HEK293 (cell line): Measurements from ENCODE around the gene ABCA7.

Source experiments
- CTCF ChIA-PET: fragments of 350-600 bp; formaldehyde crosslinking; extraction: SDS; loops from one replicate; lab custom pipeline; 2021; ENCODE audit warnings: antibody characterized with exemption; lab: Yijun Ruan, JAX
- POLR2A ChIA-PET: fragments of 300-600 bp; formaldehyde crosslinking; extraction: SDS; loops from one replicate; lab custom pipeline; 2020; ENCODE audit warnings: antibody characterized with exemption, inconsistent platforms; lab: Yijun Ruan, JAX
- H3K27ac ChIP-seq: fragments of 200-500 bp; sonication (Bioruptor generic); 2 replicates; pipeline ENCODE4 v1.5.1; 2014; ENCODE audit warnings: low read depth, low read length, control low read depth, inconsistent platforms; ENCODE audit errors: extremely low read depth
- H3K36me3 ChIP-seq, 2 experiments: fragments of 200-500 bp in 1 of 2; sonication (Bioruptor generic) in 1 of 2; 1 replicate in 1 of 2; 2 replicates in 1 of 2; pipeline ENCODE4 v1.5.1; 2014 to 2017; ENCODE audit warnings: inconsistent platforms in 2 of 2, low read length in 2 of 2; ENCODE audit not compliant: control insufficient read depth in 2 of 2, insufficient read depth in 1 of 2
- H3K4me1 ChIP-seq: fragments of 200-500 bp; sonication (Bioruptor generic); 2 replicates; pipeline ENCODE4 v1.5.1; 2014; ENCODE audit warnings: mild to moderate bottlenecking, low read length, inconsistent platforms; ENCODE audit not compliant: control insufficient read depth, insufficient read depth
- H3K4me3 ChIP-seq: 2 replicates; pipeline ENCODE4 v1.5.1; 2011; ENCODE audit warnings: low read depth, mild to moderate bottlenecking, control low read depth, low read length, moderate library complexity
- H3K9me3 ChIP-seq: fragments of 200-500 bp; sonication (Bioruptor generic); 2 replicates; pipeline ENCODE4 v1.5.1; 2014; ENCODE audit warnings: low read depth, low read length, inconsistent platforms; ENCODE audit not compliant: control insufficient read depth, insufficient read depth
- GLIS2 ChIP-seq: fragments of 450-650 bp; formaldehyde crosslinking; IDR thresholded peaks from 2 replicates; pipeline ENCODE4 v1.5.1; 2016; ENCODE audit warnings: missing biosample characterization, missing genetic modification characterization
- IKZF3 ChIP-seq: fragments of 450-650 bp; IDR thresholded peaks from 2 replicates; pipeline ENCODE4 v1.5.0; 2018; ENCODE audit warnings: missing biosample characterization, mild to moderate bottlenecking, missing genetic modification characterization, moderate library complexity
- KLF16 ChIP-seq: fragments of 450-650 bp; formaldehyde crosslinking; IDR thresholded peaks from 2 replicates; pipeline ENCODE4 v1.5.1; 2017; ENCODE audit warnings: missing biosample characterization, missing genetic modification characterization
- OSR2 ChIP-seq: fragments of 450-650 bp; formaldehyde crosslinking; IDR thresholded peaks from 2 replicates; pipeline ENCODE4 v1.5.1; 2016; ENCODE audit warnings: missing biosample characterization, missing genetic modification characterization
- PRDM1 ChIP-seq: fragments of 450-650 bp; formaldehyde crosslinking; IDR thresholded peaks from 2 replicates; pipeline ENCODE4; 2016; ENCODE audit warnings: missing biosample characterization, missing genetic modification characterization
- SP2 ChIP-seq: fragments of 450-650 bp; formaldehyde crosslinking; IDR thresholded peaks from 2 replicates; pipeline ENCODE4 v1.5.1; 2016; ENCODE audit warnings: missing biosample characterization, missing genetic modification characterization
- SP3 ChIP-seq: fragments of 450-650 bp; formaldehyde crosslinking; IDR thresholded peaks from 2 replicates; pipeline ENCODE4 v1.5.1; 2016; ENCODE audit warnings: missing biosample characterization, missing genetic modification characterization
- ZBTB8A ChIP-seq: fragments of 450-650 bp; formaldehyde crosslinking; IDR thresholded peaks from 2 replicates; pipeline ENCODE4 v1.5.1; 2016; ENCODE audit warnings: missing biosample characterization, missing genetic modification characterization
- ZEB2 ChIP-seq: fragments of 450-650 bp; formaldehyde crosslinking; IDR thresholded peaks from 2 replicates; pipeline ENCODE4 v1.5.1; 2016; ENCODE audit warnings: missing biosample characterization, missing genetic modification characterization
- ZIC2 ChIP-seq: fragments of 450-650 bp; formaldehyde crosslinking; IDR thresholded peaks from 2 replicates; pipeline ENCODE4 v1.5.1; 2016; ENCODE audit warnings: missing biosample characterization, missing genetic modification characterization
- ZNF10 ChIP-seq: fragments of 450-650 bp; formaldehyde crosslinking; IDR thresholded peaks from 2 replicates; pipeline ENCODE4 v1.5.1; 2017; ENCODE audit warnings: missing biosample characterization, missing genetic modification characterization
- ZNF148 ChIP-seq: fragments of 450-650 bp; formaldehyde crosslinking; IDR thresholded peaks from 2 replicates; pipeline ENCODE4 v1.5.0; 2017; ENCODE audit warnings: missing biosample characterization, missing genetic modification characterization, borderline replicate concordance
- ZNF350 ChIP-seq: fragments of 450-650 bp; formaldehyde crosslinking; IDR thresholded peaks from 2 replicates; pipeline ENCODE4 v1.5.0; 2017; ENCODE audit warnings: missing biosample characterization, mild to moderate bottlenecking, missing genetic modification characterization
- ZNF394 ChIP-seq: fragments of 450-650 bp; formaldehyde crosslinking; IDR thresholded peaks from 2 replicates; pipeline ENCODE4 v1.5.1; 2016; ENCODE audit warnings: missing biosample characterization, missing genetic modification characterization, mild to moderate bottlenecking, moderate library complexity, borderline replicate concordance
- ZNF416 ChIP-seq: fragments of 450-650 bp; formaldehyde crosslinking; IDR thresholded peaks from 2 replicates; pipeline ENCODE4 v1.5.1; 2016; ENCODE audit warnings: missing biosample characterization, missing genetic modification characterization
- ZNF423 ChIP-seq: fragments of 450-650 bp; formaldehyde crosslinking; IDR thresholded peaks from 2 replicates; pipeline ENCODE4 v1.5.1; 2016; ENCODE audit warnings: missing biosample characterization, missing genetic modification characterization
- ZNF558 ChIP-seq: fragments of 450-650 bp; formaldehyde crosslinking; IDR thresholded peaks from 2 replicates; pipeline ENCODE4 v1.5.1; 2016; ENCODE audit warnings: missing biosample characterization, missing genetic modification characterization
- ZNF580 ChIP-seq: fragments of 450-650 bp; formaldehyde crosslinking; IDR thresholded peaks from 2 replicates; pipeline ENCODE4 v1.5.1; 2016; ENCODE audit warnings: missing biosample characterization, missing genetic modification characterization
- ZNF623 ChIP-seq: fragments of 450-650 bp; formaldehyde crosslinking; IDR thresholded peaks from 2 replicates; pipeline ENCODE4 v1.5.1; 2016; ENCODE audit warnings: missing biosample characterization, missing genetic modification characterization
- ZNF639 ChIP-seq: fragments of 450-650 bp; formaldehyde crosslinking; IDR thresholded peaks from 2 replicates; pipeline ENCODE4 v1.5.1; 2016; ENCODE audit warnings: missing biosample characterization, missing genetic modification characterization
- ZNF785 ChIP-seq: fragments of 450-650 bp; formaldehyde crosslinking; IDR thresholded peaks from 2 replicates; pipeline ENCODE4 v1.5.1; 2016; ENCODE audit warnings: missing biosample characterization, missing genetic modification characterization
- ZSCAN30 ChIP-seq: fragments of 450-650 bp; IDR thresholded peaks from 2 replicates; pipeline ENCODE4 v1.5.1; 2018; ENCODE audit warnings: missing biosample characterization, mild to moderate bottlenecking, missing genetic modification characterization, moderate library complexity
- TF ChIP-seq, protein P1 (sequence below): fragments of 450-650 bp; formaldehyde crosslinking; IDR thresholded peaks from 2 replicates; pipeline ENCODE4 v1.5.1; 2016; ENCODE audit warnings: missing biosample characterization, missing genetic modification characterization
- TF ChIP-seq, protein P2 (sequence below): fragments of 450-650 bp; formaldehyde crosslinking; IDR thresholded peaks from 2 replicates; pipeline ENCODE4 v1.5.1; 2017; ENCODE audit warnings: missing biosample characterization, missing genetic modification characterization
- TF ChIP-seq, protein P3 (sequence below): fragments of 450-650 bp; formaldehyde crosslinking; IDR thresholded peaks from 2 replicates; pipeline ENCODE4 v1.5.1; 2016; ENCODE audit warnings: missing biosample characterization, missing genetic modification characterization

Gene ABCA7

DNA sequence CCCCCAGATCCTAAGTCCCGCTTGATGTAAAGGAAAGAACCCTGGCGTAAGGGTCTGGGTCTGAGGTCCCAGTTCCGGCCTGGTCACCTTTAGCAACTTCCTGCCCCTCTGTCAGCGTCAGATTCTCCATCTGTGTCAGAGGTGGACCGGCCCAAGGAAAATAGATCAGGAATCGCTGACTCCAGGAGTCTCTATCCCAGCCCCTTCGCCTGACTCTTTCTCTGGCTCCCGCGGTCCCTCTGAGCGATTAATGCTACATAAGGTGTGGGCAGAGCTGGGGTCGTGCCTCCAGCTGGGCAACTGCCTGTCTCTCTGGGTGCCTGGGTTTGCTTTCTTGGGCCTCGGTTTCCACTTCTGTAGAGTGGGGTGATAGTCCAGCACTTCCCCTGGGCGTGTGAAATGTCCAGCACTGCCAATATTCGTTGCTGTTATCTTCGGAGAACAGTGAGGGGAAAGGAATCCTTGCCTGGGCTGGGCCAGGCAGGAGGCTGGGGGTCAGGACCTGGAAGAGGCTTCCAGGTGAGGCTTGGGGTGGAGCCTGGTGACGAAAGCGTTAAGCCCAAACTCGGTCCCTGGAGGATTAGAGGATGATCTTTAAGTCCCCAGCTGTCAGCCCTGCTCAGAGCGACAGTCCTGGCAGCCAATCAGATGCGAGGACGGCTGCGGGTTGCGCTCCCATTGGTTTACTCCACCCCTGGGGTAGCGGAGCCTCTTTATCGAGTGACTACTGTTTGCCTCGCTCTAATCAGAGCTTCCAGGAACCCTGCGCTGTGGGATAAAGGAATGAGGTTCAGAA, 767 bp downstream of the ABCA7 start (continued):
- peak; percentile 93 for TF ChIP-seq ZNF10 (tag by site-specific recombination)
- peak; percentile 26; the same call in 1 of the 2 replicates for TF ChIP-seq ZIC2
- TF ChIP-seq GLIS2: peak; percentile 73
- peak; percentile 17; the same call in 1 of the 2 replicates for TF ChIP-seq ZNF623 (tag by site-specific recombination)
- TF ChIP-seq ZNF558 (tag by site-specific recombination): peak; percentile 8; the same call in 1 of the 2 replicates
- peak; percentile 94 for TF ChIP-seq SP2 (tag by site-specific recombination)
- peak; percentile 73 for TF ChIP-seq ZNF580 (tag by site-specific recombination)
- TF ChIP-seq ZNF350 (tag by site-specific recombination): no peak
- TF ChIP-seq IKZF3: no peak; the same call in none of the 2 replicates
- TF ChIP-seq OSR2 (tag by site-specific recombination): peak; percentile 96

DNA sequence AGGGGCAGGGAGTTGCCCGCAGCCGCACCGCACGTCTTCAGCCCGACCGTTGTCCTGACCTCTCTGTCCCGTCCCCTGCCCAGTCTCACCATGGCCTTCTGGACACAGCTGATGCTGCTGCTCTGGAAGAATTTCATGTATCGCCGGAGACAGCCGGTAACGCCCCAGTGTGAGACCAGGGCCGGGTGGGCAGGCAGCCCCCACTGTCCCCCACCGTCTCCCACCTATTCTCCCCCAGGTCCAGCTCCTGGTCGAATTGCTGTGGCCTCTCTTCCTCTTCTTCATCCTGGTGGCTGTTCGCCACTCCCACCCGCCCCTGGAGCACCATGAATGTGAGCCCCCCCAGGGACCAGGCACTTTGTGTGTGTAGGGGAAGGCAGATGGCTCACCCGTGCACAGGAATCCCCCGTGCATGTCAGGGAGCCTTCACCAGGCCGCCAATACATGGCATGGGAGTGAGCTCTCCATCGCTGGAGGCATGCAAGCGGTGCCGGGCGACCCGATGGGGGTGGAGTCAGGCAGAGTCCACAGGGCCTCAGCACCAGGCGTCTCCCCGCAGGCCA, 1.4 kb downstream of the ABCA7 start:
- POLR2A ChIA-PET: interaction anchor here (1.1 to 5.8 kb wide), 2 partner anchors 14 to 22 kb away, joined by 3 to 60 read pairs; partner anchors contain the start of gene CNN2
- H3K36me3 ChIP-seq: peaks cover 0 to 17% of the 10 kb centered on the region in 2 experiments; a peak in 2 of 3 replicates
- no peak overlapping the region for H3K27ac ChIP-seq
- CTCF ChIA-PET: interaction anchor here (1.4 kb wide), 1 partner anchor 24 kb away, joined by 6 read pairs; no protein-coding TSS in a partner anchor
- H3K9me3 ChIP-seq: no peaks in the 10 kb centered on the region
- no peaks in the 10 kb centered on the region; the same call in 1 of the 2 replicates for H3K4me1 ChIP-seq
- H3K4me3 ChIP-seq: no peak overlapping the region
- TF ChIP-seq ZNF148 (no peak), ZNF423 (no peak), SP3 (no peak), ZNF416 (no peak), KLF16 (tag by site-specific recombination) (no peak), ZSCAN30 (tag by site-specific recombination) (peak; percentile 9; the same call in 1 of the 2 replicates), ZEB2 (tag by site-specific recombination) (no peak), PRDM1 (tag by site-specific recombination) (no peak), ZBTB8A (tag by site-specific recombination) (no peak), ZNF785 (tag by site-specific recombination) (no peak), ZNF639 (tag by site-specific recombination) (no peak), ZNF394 (tag by site-specific recombination) (no peak), ZNF580 (tag by site-specific recombination) (peak; percentile 96)
- TF ChIP-seq, protein P1, sequence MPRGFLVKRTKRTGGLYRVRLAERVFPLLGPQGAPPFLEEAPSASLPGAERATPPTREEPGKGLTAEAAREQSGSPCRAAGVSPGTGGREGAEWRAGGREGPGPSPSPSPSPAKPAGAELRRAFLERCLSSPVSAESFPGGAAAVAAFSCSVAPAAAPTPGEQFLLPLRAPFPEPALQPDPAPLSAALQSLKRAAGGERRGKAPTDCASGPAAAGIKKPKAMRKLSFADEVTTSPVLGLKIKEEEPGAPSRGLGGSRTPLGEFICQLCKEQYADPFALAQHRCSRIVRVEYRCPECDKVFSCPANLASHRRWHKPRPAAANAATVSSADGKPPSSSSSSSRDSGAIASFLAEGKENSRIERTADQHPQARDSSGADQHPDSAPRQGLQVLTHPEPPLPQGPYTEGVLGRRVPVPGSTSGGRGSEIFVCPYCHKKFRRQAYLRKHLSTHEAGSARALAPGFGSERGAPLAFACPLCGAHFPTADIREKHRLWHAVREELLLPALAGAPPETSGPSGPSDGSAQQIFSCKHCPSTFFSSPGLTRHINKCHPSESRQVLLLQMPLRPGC (tag by site-specific recombination): no peak
- TF ChIP-seq, protein P2, sequence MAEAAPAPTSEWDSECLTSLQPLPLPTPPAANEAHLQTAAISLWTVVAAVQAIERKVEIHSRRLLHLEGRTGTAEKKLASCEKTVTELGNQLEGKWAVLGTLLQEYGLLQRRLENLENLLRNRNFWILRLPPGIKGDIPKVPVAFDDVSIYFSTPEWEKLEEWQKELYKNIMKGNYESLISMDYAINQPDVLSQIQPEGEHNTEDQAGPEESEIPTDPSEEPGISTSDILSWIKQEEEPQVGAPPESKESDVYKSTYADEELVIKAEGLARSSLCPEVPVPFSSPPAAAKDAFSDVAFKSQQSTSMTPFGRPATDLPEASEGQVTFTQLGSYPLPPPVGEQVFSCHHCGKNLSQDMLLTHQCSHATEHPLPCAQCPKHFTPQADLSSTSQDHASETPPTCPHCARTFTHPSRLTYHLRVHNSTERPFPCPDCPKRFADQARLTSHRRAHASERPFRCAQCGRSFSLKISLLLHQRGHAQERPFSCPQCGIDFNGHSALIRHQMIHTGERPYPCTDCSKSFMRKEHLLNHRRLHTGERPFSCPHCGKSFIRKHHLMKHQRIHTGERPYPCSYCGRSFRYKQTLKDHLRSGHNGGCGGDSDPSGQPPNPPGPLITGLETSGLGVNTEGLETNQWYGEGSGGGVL (tag by site-specific recombination): no peak; the same call in 1 of the 2 replicates
- TF ChIP-seq, protein P3, sequence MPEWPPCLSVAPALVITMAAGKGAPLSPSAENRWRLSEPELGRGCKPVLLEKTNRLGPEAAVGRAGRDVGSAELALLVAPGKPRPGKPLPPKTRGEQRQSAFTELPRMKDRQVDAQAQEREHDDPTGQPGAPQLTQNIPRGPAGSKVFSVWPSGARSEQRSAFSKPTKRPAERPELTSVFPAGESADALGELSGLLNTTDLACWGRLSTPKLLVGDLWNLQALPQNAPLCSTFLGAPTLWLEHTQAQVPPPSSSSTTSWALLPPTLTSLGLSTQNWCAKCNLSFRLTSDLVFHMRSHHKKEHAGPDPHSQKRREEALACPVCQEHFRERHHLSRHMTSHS (tag by site-specific recombination): no peak
